A549 (cell line): ENCODE measurements around the gene PSMD5. TPM values are rescaled to one million over a fixed set of nuclear protein-coding genes. Genes with fewer than 3 reads are reported as not detected.

ENCODE experiments used
- ATAC-seq, 2 experiments: fragments of 200-7000 bp in 1 of 2; fragments of >200 bp in 1 of 2; cut with Nextera tagmentation in 1 of 2; cut with Tn5 transposase in 1 of 2; 3 replicates each; pipeline versions ENCODE4 v1.8.0 to v1.9.1; 2018 to 2020; ENCODE audit warnings: mild to moderate bottlenecking in 1 of 2, moderate library complexity in 1 of 2
- CTCF ChIA-PET: fragments of 300-600 bp; sonication (Branson Sonifier 250); formaldehyde crosslinking; extraction: SDS; loops from one replicate; lab custom pipeline; 2021; ENCODE audit warnings: antibody characterized with exemption, inconsistent platforms; lab: Yijun Ruan, JAX
- POLR2A ChIA-PET: fragments of 350-600 bp; formaldehyde crosslinking; extraction: SDS; loops from one replicate; lab custom pipeline; 2021; ENCODE audit warnings: antibody characterized with exemption, inconsistent platforms; lab: Yijun Ruan, JAX
- DNase-seq, 2 experiments: peaks; one replicate each; pipeline versions ENCODE4 v3.0.0 to v3.0.0-alpha.2; 2011 to 2016; ENCODE audit warnings: low read depth in 1 of 2, low spot score in 1 of 2
- FAIRE-seq: peaks from 2 replicates; lab custom pipeline; 2011; peaks lifted over from hg19 to GRCh38; lab: Jason Lieb, UNC
- H3K27ac ChIP-seq, 2 experiments: fragments of >200 bp; sonication (Bioruptor Twin); formaldehyde crosslinking; 3 replicates each; pipeline ENCODE4 v1.5.1; 2016 to 2017
- H3K4me1 ChIP-seq: fragments of >200 bp; sonication (Bioruptor Twin); formaldehyde crosslinking; 3 replicates; pipeline ENCODE4 v1.6.1; 2016
- H3K4me2 ChIP-seq: fragments of >200 bp; sonication (Bioruptor Twin); formaldehyde crosslinking; 3 replicates; pipeline ENCODE4 v1.6.1; 2016
- H3K4me3 ChIP-seq: fragments of >200 bp; sonication (Bioruptor Twin); formaldehyde crosslinking; 3 replicates; pipeline ENCODE4 v1.5.1; 2016
- H3K9me3 ChIP-seq: fragments of >200 bp; sonication (Bioruptor Twin); formaldehyde crosslinking; 3 replicates; pipeline ENCODE4 v1.6.1; 2016
- CEBPB ChIP-seq, 2 experiments: fragments of >200 bp in 1 of 2; sonication (Bioruptor Twin) in 1 of 2; formaldehyde crosslinking in 1 of 2; IDR thresholded peaks; 2 replicates each; pipeline ENCODE4 v1.6.1; 2012 to 2016
- CHD4 ChIP-seq: fragments of 200-600 bp; sonication (generic); IDR thresholded peaks from 2 replicates; pipeline ENCODE4 v1.6.1; 2016; ENCODE audit warnings: antibody characterized with exemption, mild to moderate bottlenecking, borderline replicate concordance
- EHMT2 ChIP-seq: fragments of 200-600 bp; sonication (generic); IDR thresholded peaks from 2 replicates; pipeline ENCODE4 v1.6.1; 2016; ENCODE audit warnings: antibody characterized with exemption, low read depth, mild to moderate bottlenecking, moderate library complexity
- ELK1 ChIP-seq: fragments of 150-350 bp; IDR thresholded peaks from 2 replicates; pipeline ENCODE4 v1.6.1; 2014; ENCODE audit warnings: low read depth, mild to moderate bottlenecking, low read length
- EP300 ChIP-seq, 2 experiments: fragments of >200 bp; sonication (Bioruptor Twin); formaldehyde crosslinking; IDR thresholded peaks; 2 replicates in 1 of 2; 3 replicates in 1 of 2; pipeline ENCODE4 v1.6.1; 2016 to 2017
- FOSL2 ChIP-seq, 2 experiments: fragments of 450-650 bp in 1 of 2; fragments of >200 bp in 1 of 2; sonication (Bioruptor Twin) in 1 of 2; formaldehyde crosslinking; IDR thresholded peaks; 2 replicates each; pipeline versions ENCODE4 v1.5.0 to v1.6.1; 2016 to 2020; ENCODE audit warnings: mild to moderate bottlenecking in 1 of 2, moderate library complexity in 1 of 2
- FOXS1 ChIP-seq: fragments of 250-450 bp; sonication (Bioruptor Pico); IDR thresholded peaks from 2 replicates; pipeline ENCODE4 v1.5.0; 2020; ENCODE audit warnings: mild to moderate bottlenecking, moderate library complexity
- GATA3 ChIP-seq: IDR thresholded peaks from 2 replicates; pipeline ENCODE4 v1.6.1; 2012; ENCODE audit warnings: borderline replicate concordance
- HDAC2 ChIP-seq: fragments of 200-600 bp; sonication (generic); IDR thresholded peaks from 2 replicates; pipeline ENCODE4 v1.6.1; 2016
- HOXA7 ChIP-seq: fragments of 250-450 bp; sonication (Bioruptor Pico); IDR thresholded peaks from 2 replicates; pipeline ENCODE4 v1.5.0; 2020; ENCODE audit warnings: mild to moderate bottlenecking, moderate library complexity
- JUN ChIP-seq, 2 experiments: fragments of >200 bp; sonication (Bioruptor Twin); formaldehyde crosslinking; IDR thresholded peaks; 2 replicates in 1 of 2; 3 replicates in 1 of 2; pipeline ENCODE4 v1.6.1; 2016 to 2017
- JUNB ChIP-seq: fragments of >200 bp; sonication (Bioruptor Twin); formaldehyde crosslinking; IDR thresholded peaks from 2 replicates; pipeline ENCODE4 v1.6.1; 2016
- KDM1A ChIP-seq: fragments of 200-600 bp; sonication (generic); IDR thresholded peaks from 2 replicates; pipeline ENCODE4 v1.6.1; 2016; ENCODE audit warnings: low read depth, mild to moderate bottlenecking
- KDM5A ChIP-seq: fragments of 200-600 bp; sonication (generic); IDR thresholded peaks from 2 replicates; pipeline ENCODE4 v1.6.1; 2016; ENCODE audit warnings: antibody characterized with exemption, mild to moderate bottlenecking
- MAFK ChIP-seq: fragments of 450-650 bp; IDR thresholded peaks from 2 replicates; pipeline ENCODE4 v1.6.1; 2014; ENCODE audit not compliant: partially characterized antibody
- NFE2L2 ChIP-seq: fragments of 150-350 bp; conservative IDR thresholded peaks from 2 replicates; pipeline ENCODE4 v1.6.1; 2014; ENCODE audit warnings: low read length
- RARB ChIP-seq: fragments of 250-450 bp; sonication (Bioruptor Pico); IDR thresholded peaks from 2 replicates; pipeline ENCODE4 v1.8.0; 2021; ENCODE audit warnings: mild to moderate bottlenecking, moderate library complexity
- RCOR1 ChIP-seq: fragments of 150-350 bp; IDR thresholded peaks from 2 replicates; pipeline ENCODE4 v1.6.1; 2014; ENCODE audit warnings: antibody characterized with exemption, low read length, low read depth
- RFX5 ChIP-seq: fragments of 450-650 bp; IDR thresholded peaks from 2 replicates; pipeline ENCODE4 v1.7.1; 2014; ENCODE audit warnings: antibody characterized with exemption, mild to moderate bottlenecking, moderate library complexity
- SMC3 ChIP-seq: fragments of >200 bp; sonication (Bioruptor Twin); formaldehyde crosslinking; IDR thresholded peaks from 3 replicates; pipeline ENCODE4 v1.6.1; 2018; ENCODE audit warnings: inconsistent platforms
- ZC3H11A ChIP-seq: fragments of 450-650 bp; IDR thresholded peaks from 2 replicates; pipeline ENCODE4 v1.6.1; 2014; ENCODE audit warnings: antibody characterized with exemption, mild to moderate bottlenecking
- ZSCAN20 ChIP-seq: fragments of 250-450 bp; sonication (Bioruptor Pico); IDR thresholded peaks from 2 replicates; pipeline ENCODE4 v1.8.0; 2022; ENCODE audit warnings: mild to moderate bottlenecking, moderate library complexity
- WGBS: methylation state at CpG from one replicate; pipeline ENCODE4 v1.1.6; 2017; ENCODE audit errors: missing lambda C conversion rate; 5-methylcytosine and 5-hydroxymethylcytosine counted together
- polyA plus RNA-seq, 4 experiments: library from polyadenylated mRNA; depleted of rRNA in 3 of 4; stranded (reverse); fragments of >200 nt; fragmentation: RNase III in 1 of 4; extraction: RNeasy Plus Mini Kit Qiagen cat#74134 plus additional on column Dnase treatment in 1 of 4; gene quantifications; 2 replicates in 3 of 4; 3 replicates in 1 of 4; pipeline ENCODE4 v1.2.3, GENCODE V29; 2011 to 2017
- TF ChIP-seq, protein P1 (sequence below): fragments of >200 bp; sonication (Bioruptor Twin); formaldehyde crosslinking; IDR thresholded peaks from 3 replicates; pipeline ENCODE4 v1.6.1; 2016
- TF ChIP-seq, protein P2 (sequence below): fragments of >200 bp; sonication (Bioruptor Twin); formaldehyde crosslinking; IDR thresholded peaks from 2 replicates; pipeline ENCODE4 v1.6.1; 2016

PSMD5 gene
- polyA plus RNA-seq, 2 of the 4 experiments (the other 2 are of a cell fraction): 34.6 to 63.7 TPM

GRCh38 chr9:120780367-120780766 is 62.4 kb downstream of the PSMD5 start:
- Histone ChIP-seq H3K4me2 (no peak overlapping the region), H3K27ac (no peak overlapping the region), H3K4me3 (no peak overlapping the region), H3K9me3 (no peaks in the 10 kb centered on the region), H3K4me1 (peaks cover 46% of the 10 kb centered on the region)
- no peak for TF ChIP-seq CEBPB (IDR thresholded peaks at IDR 0.05)
- WGBS: 95% methylated on average over 3 of the region's 3 CpGs
- POLR2A ChIA-PET: interaction anchor here (0.6 to 1.5 kb wide), 3 partner anchors 13 to 536 kb away, joined by 3 to 8 read pairs (median 5); partner anchors contain the start of gene FBXW2
- DNase-seq (no peak), ATAC-seq (no peak), FAIRE-seq (no peak)
- CTCF ChIA-PET: interaction anchor here (0.7 to 1.4 kb wide), 4 partner anchors 11 to 157 kb away, joined by 3 to 7 read pairs (median 3); no protein-coding TSS in a partner anchor

DNA sequence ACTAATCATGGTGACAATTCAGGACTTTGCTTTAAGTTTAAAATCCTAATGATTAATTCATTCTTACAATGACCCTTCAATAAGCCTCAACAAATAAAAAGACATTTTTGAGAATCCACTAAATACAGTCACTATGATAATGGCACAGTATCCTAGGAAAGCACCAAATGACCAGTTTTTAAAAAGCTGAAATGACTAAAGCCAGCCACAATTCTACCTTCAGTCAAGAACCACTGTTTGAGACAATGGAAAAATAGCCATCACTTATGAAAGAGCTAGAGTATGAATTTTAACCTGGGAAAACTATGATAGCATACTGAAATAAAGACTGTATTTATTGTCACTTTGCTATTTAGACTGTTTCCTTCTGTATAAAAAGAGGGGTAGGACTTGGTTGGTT is 63.5 kb downstream of the PSMD5 start:
- CTCF ChIA-PET: interaction anchor here (0.6 to 2.4 kb wide), 5 partner anchors 12 to 159 kb away, joined by 3 to 9 read pairs (median 3); no protein-coding TSS in a partner anchor
- POLR2A ChIA-PET: interaction anchor here (1.4 kb wide), 1 partner anchor 14 kb away, joined by 5 read pairs; the partner anchor contains the start of gene FBXW2
- H3K27ac ChIP-seq: peak overlapping the region in 1 of 2 experiments; percentile 21; a peak in 1 of 6 replicates
- no peak for TF ChIP-seq RFX5
- TF ChIP-seq SMC3: no peak
- TF ChIP-seq RARB (CRISPR knock-in tag): no peak
- TF ChIP-seq NFE2L2: no peak
- TF ChIP-seq, protein P1, sequence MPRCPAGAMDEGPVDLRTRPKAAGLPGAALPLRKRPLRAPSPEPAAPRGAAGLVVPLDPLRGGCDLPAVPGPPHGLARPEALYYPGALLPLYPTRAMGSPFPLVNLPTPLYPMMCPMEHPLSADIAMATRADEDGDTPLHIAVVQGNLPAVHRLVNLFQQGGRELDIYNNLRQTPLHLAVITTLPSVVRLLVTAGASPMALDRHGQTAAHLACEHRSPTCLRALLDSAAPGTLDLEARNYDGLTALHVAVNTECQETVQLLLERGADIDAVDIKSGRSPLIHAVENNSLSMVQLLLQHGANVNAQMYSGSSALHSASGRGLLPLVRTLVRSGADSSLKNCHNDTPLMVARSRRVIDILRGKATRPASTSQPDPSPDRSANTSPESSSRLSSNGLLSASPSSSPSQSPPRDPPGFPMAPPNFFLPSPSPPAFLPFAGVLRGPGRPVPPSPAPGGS: no peak
- TF ChIP-seq CHD4: no peak
- TF ChIP-seq JUNB: no peak
- TF ChIP-seq FOXS1: no peak
- TF ChIP-seq KDM1A: no peak
- FAIRE-seq (no peak), DNase-seq (no peak), ATAC-seq (no peak)
- H3K4me1 ChIP-seq: peaks cover 46% of the 10 kb centered on the region
- no peaks in the 10 kb centered on the region for H3K9me3 ChIP-seq
- peak overlapping the region; percentile 52 for H3K4me2 ChIP-seq
- H3K4me3 ChIP-seq: no peak overlapping the region

GRCh38 chr9:120778758-120779157 is 64.0 kb downstream of the PSMD5 start:
- H3K4me3 ChIP-seq: no peak overlapping the region
- no peak for FAIRE-seq
- ChIA-PET POLR2A (interaction anchor here (1.4 kb wide), 1 partner anchor 14 kb away, joined by 5 read pairs; the partner anchor contains the start of gene FBXW2), CTCF (interaction anchor here (0.6 to 2.4 kb wide), 4 partner anchors 11 to 159 kb away, joined by 3 to 9 read pairs (median 3); no protein-coding TSS in a partner anchor)
- peak overlapping the region; percentile 52 for H3K4me2 ChIP-seq
- H3K9me3 ChIP-seq: no peaks in the 10 kb centered on the region
- TF ChIP-seq HDAC2 (no peak), HOXA7 (no peak), EP300 (IDR thresholded peaks at IDR 0.05) (peak; percentile 19 to 33; a peak in 2 of 5 replicates), RARB (CRISPR knock-in tag) (0 out of 2 replicates have a peak, but pooled peaks have one; percentile 24), FOSL2 (IDR thresholded peaks at IDR 0.05) (no peak), FOSL2 (CRISPR knock-in tag; IDR thresholded peaks at IDR 0.05) (peak; percentile 14; the same call in 1 of the 2 replicates), EHMT2 (no peak), CEBPB (IDR thresholded peaks at IDR 0.05) (peak; percentile 61 to 76), GATA3 (peak; percentile 37; the same call in 1 of the 2 replicates), RFX5 (no peak)
- TF ChIP-seq, all 56 proteins: peak for 5
- DNase-seq (peak in 1 of 2 experiments; percentile 27), ATAC-seq (peak in 1 of 2 experiments; percentile 21; a peak in 2 of 6 replicates)
- Histone ChIP-seq H3K27ac (peak overlapping the region in 1 of 2 experiments; percentile 21; a peak in 1 of 6 replicates), H3K4me1 (peaks cover 42% of the 10 kb centered on the region)
- whole genome bisulfite sequencing: 28% methylated on average over 2 of the region's 2 CpGs

DNA sequence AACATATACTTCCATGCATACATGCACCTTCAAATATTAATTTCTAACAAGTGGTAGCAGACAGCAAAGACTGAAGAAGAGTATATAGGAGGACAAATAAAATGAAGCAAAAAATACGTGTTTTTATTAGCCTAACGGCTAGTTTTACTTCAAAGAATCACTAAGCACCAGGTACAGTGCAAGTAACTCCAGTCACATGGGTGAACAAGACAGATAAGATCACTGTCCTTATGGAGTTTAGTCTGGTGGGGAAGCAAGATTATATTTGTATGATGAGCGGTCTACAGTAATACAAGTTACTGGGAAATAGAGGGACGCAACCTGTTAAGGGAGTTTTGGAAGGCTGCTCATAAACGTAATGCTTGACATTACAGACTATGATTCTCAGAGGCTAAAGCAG is 65.5 kb downstream of the PSMD5 start:
- H3K4me2 ChIP-seq: no peak overlapping the region
- no peaks in the 10 kb centered on the region for H3K9me3 ChIP-seq
- TF ChIP-seq KDM1A: no peak
- TF ChIP-seq RCOR1: no peak
- TF ChIP-seq KDM5A: no peak
- TF ChIP-seq, protein P2, sequence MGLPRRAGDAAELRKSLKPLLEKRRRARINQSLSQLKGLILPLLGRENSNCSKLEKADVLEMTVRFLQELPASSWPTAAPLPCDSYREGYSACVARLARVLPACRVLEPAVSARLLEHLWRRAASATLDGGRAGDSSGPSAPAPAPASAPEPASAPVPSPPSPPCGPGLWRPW: no peak
- no peak for TF ChIP-seq JUN (IDR thresholded peaks at IDR 0.05)
- TF ChIP-seq HOXA7: no peak
- no peak for TF ChIP-seq ELK1
- TF ChIP-seq MAFK: no peak
- TF ChIP-seq ZSCAN20: no peak
- TF ChIP-seq, protein P1: no peak
- no peak for TF ChIP-seq ZC3H11A
- H3K4me1 ChIP-seq: peaks cover 34% of the 10 kb centered on the region
- CTCF ChIA-PET: interaction anchor here (0.9 to 2.4 kb wide), 2 partner anchors 21 to 204 kb away, joined by 3 to 9 read pairs; no protein-coding TSS in a partner anchor
- H3K4me3 ChIP-seq: no peak overlapping the region
- POLR2A ChIA-PET: interaction anchor here (0.5 kb wide), 1 partner anchor 16 kb away, joined by 3 read pairs; no protein-coding TSS in a partner anchor
- H3K27ac ChIP-seq: no peak overlapping the region
- WGBS: 96% methylated on average over 5 of the region's 5 CpGs
- DNase-seq (no peak), FAIRE-seq (no peak), ATAC-seq (no peak)
